Body of pancreas (tissue), 4 donors: Measurements from ENCODE around the gene DIPK1A.

Experiments
- POLR2A ChIP-seq, 3 donors: fragments of 450-650 bp; IDR thresholded peaks; one replicate each; pipeline ENCODE4 v1.6.1; 2016; ENCODE audit warnings: antibody characterized with exemption in 3 of 3, mild to moderate bottlenecking in 2 of 3
- TF ChIP-seq, protein P1 (sequence below), 7 experiments: fragments of 450-650 bp in 4 of 7; fragments of 200-600 bp in 3 of 7; sonication (generic) in 3 of 7; IDR thresholded peaks; one replicate each; pipeline ENCODE4 v1.5.1; 2016 to 2019; ENCODE audit warnings: antibody characterized with exemption in 7 of 7

DNA sequence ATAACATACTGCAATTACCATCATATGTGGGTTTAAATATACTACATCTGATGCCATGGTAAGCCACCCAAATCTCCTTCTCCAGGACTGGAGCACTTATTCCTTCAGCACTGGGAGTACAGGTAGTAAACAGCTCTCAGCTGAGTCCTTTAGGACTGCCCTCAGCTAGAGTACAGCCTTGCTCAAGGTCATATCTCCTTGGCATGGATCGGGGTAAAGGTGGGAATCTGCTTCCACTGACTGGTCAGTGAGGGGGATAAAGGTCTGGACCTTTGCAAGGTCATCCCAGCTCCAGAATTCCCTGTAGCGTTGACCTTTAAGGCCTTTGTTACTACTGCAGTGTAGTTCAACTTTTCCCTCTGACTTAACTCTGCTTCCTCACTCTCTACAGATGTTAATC is 90.7 kb downstream of the DIPK1A start:
- TF ChIP-seq, protein P1, sequence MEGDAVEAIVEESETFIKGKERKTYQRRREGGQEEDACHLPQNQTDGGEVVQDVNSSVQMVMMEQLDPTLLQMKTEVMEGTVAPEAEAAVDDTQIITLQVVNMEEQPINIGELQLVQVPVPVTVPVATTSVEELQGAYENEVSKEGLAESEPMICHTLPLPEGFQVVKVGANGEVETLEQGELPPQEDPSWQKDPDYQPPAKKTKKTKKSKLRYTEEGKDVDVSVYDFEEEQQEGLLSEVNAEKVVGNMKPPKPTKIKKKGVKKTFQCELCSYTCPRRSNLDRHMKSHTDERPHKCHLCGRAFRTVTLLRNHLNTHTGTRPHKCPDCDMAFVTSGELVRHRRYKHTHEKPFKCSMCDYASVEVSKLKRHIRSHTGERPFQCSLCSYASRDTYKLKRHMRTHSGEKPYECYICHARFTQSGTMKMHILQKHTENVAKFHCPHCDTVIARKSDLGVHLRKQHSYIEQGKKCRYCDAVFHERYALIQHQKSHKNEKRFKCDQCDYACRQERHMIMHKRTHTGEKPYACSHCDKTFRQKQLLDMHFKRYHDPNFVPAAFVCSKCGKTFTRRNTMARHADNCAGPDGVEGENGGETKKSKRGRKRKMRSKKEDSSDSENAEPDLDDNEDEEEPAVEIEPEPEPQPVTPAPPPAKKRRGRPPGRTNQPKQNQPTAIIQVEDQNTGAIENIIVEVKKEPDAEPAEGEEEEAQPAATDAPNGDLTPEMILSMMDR (IDR thresholded peaks at IDR 0.05) = no peak
- TF ChIP-seq POLR2A (IDR thresholded peaks at IDR 0.05) = no peak
